C4-2B (cell line): Measurements from ENCODE around the gene NISCH.

Experiments
- ZFX ChIP-seq: fragments of 450-650 bp; IDR thresholded peaks from 2 replicates; pipeline ENCODE4 v1.6.1; 2017
- TF ChIP-seq, protein P1 (sequence below): fragments of 450-650 bp; conservative IDR thresholded peaks from 2 replicates; pipeline ENCODE4 v1.5.1; 2017; ENCODE audit warnings: mild to moderate bottlenecking

DNA sequence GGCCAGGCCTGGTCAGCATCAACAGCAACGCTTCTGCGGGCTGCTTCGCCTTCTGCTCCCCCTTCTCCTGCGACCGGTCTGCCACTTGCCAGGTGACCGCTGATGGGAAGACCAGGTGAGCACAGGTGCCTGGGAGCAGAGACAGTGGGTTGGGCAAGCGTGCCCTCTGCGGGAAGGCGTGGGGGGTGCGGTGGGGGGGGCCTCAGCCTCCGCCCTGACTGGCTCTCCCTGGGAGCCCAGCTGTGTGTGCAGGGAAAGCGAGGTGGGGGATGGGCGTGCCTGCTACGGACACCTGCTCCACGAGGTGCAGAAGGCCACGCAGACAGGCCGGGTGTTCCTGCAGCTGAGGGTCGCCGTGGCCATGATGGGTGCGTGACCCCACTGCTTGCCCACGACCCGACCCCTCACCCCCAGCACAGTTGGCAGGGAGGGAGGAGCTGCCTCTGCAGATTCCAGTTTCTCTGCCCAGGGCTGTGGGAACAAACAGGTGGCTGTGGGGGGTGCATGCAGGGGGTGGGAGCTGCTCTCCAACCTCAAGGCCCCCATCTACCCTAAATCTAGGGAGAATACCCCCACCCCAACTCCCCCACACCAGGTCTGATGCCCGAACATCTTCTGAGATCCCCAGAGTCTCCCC, 48.5 kb downstream of the NISCH start:
- TF ChIP-seq, protein P1, sequence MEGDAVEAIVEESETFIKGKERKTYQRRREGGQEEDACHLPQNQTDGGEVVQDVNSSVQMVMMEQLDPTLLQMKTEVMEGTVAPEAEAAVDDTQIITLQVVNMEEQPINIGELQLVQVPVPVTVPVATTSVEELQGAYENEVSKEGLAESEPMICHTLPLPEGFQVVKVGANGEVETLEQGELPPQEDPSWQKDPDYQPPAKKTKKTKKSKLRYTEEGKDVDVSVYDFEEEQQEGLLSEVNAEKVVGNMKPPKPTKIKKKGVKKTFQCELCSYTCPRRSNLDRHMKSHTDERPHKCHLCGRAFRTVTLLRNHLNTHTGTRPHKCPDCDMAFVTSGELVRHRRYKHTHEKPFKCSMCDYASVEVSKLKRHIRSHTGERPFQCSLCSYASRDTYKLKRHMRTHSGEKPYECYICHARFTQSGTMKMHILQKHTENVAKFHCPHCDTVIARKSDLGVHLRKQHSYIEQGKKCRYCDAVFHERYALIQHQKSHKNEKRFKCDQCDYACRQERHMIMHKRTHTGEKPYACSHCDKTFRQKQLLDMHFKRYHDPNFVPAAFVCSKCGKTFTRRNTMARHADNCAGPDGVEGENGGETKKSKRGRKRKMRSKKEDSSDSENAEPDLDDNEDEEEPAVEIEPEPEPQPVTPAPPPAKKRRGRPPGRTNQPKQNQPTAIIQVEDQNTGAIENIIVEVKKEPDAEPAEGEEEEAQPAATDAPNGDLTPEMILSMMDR = no peak
- no peak for TF ChIP-seq ZFX
